GM21717 (cell line): ENCODE data around the gene RASGRF2.

Experiments
- ATAC-seq: cut with Tn5 transposase; IDR thresholded peaks from one replicate; pipeline ENCODE4 v1.9.1; 2021; ENCODE audit warnings: mild to moderate bottlenecking, moderate library complexity; ENCODE audit not compliant: unreplicated experiment

The RASGRF2 gene, protein sequence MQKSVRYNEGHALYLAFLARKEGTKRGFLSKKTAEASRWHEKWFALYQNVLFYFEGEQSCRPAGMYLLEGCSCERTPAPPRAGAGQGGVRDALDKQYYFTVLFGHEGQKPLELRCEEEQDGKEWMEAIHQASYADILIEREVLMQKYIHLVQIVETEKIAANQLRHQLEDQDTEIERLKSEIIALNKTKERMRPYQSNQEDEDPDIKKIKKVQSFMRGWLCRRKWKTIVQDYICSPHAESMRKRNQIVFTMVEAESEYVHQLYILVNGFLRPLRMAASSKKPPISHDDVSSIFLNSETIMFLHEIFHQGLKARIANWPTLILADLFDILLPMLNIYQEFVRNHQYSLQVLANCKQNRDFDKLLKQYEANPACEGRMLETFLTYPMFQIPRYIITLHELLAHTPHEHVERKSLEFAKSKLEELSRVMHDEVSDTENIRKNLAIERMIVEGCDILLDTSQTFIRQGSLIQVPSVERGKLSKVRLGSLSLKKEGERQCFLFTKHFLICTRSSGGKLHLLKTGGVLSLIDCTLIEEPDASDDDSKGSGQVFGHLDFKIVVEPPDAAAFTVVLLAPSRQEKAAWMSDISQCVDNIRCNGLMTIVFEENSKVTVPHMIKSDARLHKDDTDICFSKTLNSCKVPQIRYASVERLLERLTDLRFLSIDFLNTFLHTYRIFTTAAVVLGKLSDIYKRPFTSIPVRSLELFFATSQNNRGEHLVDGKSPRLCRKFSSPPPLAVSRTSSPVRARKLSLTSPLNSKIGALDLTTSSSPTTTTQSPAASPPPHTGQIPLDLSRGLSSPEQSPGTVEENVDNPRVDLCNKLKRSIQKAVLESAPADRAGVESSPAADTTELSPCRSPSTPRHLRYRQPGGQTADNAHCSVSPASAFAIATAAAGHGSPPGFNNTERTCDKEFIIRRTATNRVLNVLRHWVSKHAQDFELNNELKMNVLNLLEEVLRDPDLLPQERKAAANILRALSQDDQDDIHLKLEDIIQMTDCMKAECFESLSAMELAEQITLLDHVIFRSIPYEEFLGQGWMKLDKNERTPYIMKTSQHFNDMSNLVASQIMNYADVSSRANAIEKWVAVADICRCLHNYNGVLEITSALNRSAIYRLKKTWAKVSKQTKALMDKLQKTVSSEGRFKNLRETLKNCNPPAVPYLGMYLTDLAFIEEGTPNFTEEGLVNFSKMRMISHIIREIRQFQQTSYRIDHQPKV (N-terminal part only)

DNA sequence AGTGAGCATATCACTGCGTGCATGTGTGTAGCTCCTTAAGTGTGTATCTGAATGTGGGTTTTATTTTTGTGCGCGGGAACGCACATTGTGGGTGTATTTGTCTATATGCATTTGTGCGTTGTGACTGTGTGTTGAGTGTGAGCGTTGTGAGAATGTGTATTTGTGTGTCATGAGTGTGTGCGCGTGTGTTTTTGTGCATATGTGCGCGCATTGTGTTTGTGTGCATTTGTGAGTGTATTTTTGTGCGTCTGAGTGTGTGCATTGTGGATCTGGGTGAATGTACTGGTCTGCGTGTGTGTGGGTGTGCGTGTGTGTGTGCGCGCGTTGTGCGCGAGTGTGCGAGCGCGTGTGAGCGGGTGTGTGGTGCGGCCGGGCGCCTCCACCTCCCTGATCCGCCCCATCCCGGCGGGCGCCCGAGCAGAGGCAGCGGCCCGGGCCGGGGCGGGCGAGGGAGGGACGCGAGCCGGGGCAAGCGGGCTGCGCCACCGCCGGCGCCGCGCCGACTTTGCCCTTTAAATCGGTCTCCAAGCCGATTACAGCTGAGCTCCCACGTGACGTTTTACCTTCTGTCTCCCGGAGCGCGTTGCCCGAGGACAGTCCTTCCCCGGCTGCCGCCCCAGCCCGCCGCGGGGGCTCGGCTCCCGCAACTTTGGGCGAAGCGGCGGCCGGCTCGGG is at the start of gene RASGRF2:
Gene RASGRF2 (plus strand): TSS at position 596 of the 675 bp plus-strand sequence. CDS start 376 bp downstream, outside the sequence.
- ATAC-seq = no peak

DNA sequence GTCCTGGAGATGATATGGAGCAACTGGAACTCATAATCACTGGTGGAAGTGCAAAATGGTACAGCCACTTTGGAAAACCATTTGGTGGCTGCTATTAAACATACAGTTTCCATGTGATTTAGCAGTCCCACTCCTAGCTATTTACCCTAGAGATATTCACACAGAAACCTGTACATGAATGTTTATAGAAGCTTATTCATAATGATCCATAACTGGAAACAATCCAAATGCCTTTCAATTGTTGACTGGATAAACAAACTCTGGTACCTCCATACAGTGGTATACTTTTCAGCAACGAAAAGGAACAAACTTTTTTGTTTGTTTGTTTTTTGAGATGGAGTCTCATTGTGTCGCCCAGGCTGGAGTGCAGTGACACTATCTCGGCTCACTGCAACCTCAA is 47.7 kb upstream of the RASGRF2 start:
- ATAC-seq = no peak

DNA sequence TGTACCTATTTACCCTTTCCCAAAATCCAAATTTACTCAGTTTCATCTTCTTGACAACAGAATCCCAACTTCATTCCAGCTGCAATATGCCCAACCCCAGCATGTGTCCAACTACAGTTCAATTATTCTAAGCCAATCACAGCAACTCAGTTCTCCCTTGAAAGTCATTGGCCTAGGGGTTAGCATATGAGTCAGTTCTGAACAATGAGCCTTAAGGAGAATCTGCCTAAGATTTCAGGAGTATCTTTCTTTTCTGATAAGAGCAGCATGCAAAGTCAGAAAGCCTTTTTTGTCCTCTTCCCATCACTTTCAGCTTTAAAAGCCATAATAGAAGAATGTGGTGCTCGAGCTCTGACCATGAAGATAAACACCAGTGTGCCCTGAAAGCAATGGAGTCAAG is 44.4 kb upstream of the RASGRF2 start:
- ATAC-seq = no peak

DNA sequence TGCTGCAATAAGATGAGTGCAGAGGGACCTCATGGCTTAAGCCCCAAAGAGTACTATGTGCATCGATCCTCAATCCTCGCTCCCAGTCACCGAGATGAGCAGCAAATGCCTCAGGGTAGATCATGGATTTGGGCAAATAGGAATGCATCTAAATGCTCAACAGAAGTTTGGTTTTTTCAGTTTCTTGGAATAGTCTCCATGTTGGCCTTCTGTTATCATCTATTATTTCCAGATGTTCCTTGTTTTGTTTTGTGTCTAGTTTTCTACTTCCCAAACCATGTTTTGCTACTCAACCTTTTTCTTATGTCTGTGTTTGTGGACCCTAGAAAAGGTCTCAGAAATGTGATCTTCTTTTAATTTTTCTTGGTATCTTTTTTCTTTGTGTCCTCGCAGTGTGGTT is 43.5 kb upstream of the RASGRF2 start:
- ATAC-seq = no peak

DNA sequence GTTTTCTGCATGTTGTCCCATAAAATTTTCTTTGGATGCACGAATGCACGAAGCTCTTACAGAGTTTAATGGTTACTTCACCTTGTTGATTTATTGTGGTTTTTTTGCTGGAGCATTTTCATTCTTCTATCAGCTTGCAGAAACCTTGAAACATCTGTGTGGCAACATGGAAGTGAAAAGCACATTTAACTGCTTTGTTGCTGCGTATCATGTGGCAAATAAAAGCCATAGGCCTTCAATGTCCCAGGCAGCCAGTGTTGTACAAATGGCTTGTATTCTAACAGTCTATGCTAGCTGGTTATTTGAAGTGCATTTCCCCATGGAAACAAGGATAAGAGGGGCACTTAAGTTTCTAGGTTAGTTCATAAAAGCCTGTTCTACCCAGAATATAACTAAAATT is 42.5 kb upstream of the RASGRF2 start:
- ATAC-seq = no peak

DNA sequence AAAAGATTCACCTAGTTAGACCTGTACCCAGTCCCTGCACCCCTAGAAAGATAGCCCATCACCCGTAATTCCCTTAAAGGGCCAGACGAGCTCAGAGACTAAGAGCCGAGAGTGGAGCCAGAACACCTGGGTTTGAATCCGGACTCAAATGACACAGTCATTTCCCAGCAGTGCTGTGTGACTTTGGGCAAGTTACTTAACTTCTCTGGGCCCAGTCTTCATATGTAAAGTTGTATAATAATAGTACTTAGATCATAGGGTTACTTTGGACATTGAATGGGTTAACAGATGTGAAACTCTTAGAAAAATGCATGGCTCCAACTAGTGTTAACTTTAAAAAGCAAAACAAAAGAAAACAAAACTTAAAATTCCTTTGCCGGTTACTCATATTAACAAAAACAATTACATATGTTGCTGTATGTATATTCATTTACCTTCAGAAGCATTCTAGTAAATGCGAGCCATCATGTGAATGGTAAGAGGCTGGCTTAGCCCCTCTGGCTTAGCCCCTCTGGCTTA is 40.4 kb upstream of the RASGRF2 start:
- ATAC-seq = no peak

DNA sequence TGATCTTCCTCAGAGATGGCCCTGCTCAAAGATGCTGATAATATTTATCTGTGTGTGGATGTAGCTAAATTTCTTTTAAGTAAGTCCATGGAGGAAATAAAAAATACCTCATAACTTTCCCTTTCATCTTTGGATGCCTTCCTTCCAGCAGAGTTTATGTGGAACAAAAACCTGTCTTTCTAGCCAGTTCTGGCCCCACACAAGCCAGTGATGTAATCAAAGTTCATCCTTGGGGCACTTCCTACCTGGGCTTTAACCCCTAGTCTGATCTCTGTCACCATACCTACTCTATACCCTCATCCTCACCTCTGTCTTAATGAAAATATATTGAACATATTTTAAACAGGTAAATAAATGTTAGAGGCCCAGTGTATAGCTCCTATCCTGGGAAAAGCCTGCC is 39.8 kb upstream of the RASGRF2 start:
- no peak for ATAC-seq

DNA sequence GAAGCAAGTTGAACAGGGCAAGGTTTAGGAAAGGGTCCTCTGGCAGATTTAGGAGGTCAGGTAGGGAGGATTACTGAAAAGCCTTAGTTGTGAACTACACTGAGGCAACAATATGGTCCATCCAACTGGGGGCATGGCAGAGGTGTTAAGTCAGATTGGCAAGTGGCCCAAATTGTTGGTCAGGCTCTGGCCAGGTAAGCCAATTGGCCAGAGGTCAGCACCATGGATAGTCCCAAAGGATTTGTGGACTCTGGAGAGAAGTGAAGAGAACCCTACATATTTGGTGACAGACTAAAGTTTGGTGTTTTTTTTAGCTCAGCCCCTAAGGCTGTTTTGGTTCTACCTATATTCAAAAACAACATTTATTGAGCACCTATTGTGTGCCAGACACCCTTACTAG is 39.1 kb upstream of the RASGRF2 start:
- ATAC-seq = no peak

DNA sequence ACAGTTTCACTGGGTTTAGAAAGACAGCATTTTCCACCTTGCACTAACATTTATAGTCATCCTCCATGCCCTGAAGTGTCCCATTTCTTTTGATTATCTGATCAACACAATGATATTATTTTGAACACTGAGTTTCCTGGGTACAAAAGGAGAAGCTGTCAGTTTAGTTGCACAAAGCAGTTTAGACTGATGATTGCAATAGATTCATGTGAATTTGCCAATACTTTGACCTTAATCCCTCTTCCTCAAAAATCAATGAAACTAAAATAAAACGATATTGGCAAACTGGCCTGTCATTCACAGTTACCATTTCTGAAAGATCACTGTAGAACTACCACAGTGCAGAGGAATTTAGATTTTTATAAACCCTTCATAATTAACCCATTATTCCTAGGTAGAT is 34.2 kb upstream of the RASGRF2 start:
- no peak for ATAC-seq

DNA sequence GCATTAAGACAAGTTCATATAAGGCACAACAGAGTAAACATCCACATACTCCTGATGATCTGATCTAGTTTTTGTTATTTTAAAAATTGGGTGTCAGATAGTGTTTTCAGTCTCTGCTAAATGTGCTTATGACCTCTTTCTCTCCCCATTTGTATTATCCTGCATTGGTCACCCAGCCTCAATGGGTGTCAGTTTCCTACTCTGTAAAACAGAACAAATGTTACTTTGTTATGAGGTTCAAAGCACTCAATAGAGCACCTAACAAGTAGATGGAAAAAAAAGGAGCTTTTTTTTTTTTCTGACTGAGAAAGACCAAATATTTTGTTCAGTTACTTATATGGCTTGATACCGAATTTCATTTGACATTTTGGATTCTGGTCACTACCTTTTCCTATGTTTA is 33.6 kb upstream of the RASGRF2 start:
- ATAC-seq = no peak

DNA sequence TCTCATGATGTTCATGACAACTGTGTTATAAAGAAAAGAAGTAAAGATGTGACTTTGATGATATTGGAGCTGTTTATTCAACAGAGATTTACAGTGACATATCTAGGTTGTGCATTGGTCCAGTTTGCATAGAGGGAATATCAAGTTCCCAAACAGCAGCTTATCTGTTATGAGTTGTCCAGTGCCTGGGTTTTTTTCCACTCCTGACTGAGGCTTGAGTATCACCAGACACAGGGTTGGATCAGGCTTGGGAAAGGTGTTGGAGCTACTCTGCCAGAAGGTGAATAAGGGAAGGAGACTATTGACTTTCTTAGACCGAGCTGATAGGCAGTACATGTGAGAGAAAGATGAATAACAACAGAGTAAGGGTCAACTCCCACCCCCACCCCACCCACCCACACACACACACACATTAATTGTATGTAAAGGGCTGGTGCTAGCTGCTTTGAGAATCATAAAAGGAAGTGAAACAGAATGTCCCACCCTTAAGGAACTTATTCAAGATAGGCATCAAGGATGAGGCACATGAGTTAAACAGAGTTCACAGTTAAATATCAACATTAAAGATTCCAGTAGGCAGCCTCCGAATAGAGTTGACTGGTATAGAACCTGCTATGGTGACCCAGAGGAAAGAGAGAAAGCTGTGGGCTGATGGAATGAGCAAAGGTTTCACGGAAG is 33.0 kb upstream of the RASGRF2 start:
- ATAC-seq = no peak

DNA sequence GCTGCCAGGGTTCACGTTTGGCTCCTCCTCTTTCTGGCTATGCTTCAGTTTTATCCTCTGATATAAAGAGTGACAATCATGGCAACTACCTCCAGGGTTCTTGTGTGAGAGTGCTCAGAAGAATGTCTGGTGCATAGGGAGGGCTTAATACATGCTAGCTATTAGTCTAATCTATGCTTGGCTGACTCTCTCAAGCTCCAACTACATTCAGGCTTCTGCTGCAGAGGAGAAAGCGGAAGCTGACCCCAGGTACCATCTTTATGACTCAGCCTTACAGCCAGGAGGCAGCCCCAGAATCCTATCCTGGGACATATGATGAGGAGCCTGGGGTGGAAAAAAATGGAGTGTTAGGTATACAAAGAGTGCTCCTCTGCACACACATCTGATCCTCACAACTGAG is 32.1 kb upstream of the RASGRF2 start:
- peak; percentile 88 for ATAC-seq

DNA sequence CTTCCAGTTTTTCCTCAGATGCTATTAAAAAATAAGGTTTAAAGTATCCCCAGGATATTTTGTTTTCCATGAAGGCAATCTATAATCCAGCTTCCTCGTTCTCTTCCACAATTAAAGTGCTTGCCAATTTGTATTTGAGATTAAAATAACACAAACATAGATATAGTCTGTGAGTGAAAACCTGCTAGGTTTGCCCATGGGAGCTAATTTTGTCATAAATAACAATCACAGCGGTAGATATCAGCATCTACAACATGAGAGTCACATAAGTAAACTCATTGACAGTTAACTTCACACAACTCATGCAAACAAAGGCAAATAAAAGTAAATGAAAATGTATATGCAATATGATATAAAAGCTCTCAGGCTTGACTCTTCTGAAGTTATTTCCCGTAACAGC is 29.2 kb upstream of the RASGRF2 start:
- no peak for ATAC-seq

DNA sequence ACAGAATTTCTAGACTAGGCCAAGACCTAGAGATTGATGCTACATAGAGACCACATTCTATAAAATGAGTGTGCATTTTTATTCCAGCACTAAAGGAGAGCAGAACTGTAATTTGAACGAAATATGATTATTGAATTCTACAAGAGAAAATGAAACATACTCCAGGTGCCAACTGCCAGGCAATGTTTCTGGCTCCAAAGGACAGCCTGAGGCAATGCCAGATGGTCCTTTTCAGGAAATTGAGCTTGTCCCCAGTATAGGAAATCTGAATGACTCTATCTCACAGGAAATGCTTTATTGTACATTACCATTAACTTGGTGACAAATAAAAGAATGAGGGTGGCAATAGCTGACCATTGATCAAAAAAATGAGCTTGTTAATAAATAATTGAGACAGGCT is 28.8 kb upstream of the RASGRF2 start:
- ATAC-seq = no peak

DNA sequence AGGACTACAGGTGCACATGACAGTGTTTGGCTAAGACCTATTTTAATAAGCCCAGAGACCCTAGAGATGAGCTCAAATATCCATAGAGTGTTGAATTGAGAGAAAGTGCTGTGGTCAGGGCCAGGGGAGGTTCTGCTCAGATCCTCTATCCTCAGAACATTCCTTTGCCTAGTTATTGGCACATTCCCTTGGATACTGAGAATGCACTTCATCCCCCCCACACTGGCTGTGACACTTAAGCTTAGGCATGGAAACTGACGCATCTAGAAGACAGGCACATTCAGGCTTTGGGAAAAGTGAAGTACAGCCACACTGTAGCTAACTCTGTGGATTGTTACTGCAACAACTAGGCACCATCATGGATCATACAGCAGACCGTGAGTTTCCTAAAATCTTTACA is 27.1 kb upstream of the RASGRF2 start:
- no peak for ATAC-seq

DNA sequence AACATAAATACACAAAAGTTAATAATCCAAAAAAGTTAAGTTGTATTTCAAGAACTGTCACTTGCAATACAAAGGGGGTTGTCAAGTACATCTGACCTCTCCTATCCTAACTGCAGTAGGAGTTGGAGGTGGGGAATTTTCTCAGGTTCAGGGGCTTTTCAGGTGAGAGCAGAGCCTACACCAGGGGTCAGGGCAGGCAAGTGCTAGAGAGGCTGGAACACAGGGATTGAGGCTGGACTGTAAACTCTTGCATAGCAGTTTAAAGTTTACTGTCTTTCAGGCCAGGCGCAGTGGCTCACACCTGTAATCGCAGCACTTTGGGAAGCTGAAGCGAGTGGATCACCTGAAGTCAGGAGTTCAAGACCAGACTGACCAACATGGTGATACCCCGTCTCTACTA is 25.4 kb upstream of the RASGRF2 start:
- no peak for ATAC-seq

DNA sequence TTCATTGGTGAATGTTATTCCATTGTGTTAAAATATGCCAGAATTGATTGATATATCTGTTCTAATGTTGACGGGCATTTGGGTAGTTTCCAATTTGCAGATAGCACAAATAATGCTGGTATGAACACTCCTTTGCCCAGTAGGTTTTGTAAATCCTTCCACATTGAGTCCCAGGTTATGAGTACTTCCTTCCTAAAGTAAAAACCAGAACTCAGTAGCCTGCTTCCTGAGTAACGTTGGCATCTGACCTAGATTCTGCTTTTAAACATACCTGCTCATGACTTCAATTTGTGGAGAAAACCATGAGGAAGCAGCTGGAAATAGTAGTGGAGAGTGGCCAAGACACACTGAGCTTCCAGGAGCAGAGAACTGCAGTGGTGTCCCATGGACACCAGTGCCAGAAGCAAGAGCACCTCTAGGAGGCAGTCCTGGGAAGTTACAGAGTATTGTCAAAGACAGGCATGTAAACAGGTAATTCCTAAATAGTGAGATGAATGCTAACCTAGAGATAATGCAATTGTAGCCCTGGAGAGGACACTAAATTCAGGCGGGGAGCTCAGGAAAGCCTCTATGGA is 24.3 kb upstream of the RASGRF2 start:
- no peak for ATAC-seq

DNA sequence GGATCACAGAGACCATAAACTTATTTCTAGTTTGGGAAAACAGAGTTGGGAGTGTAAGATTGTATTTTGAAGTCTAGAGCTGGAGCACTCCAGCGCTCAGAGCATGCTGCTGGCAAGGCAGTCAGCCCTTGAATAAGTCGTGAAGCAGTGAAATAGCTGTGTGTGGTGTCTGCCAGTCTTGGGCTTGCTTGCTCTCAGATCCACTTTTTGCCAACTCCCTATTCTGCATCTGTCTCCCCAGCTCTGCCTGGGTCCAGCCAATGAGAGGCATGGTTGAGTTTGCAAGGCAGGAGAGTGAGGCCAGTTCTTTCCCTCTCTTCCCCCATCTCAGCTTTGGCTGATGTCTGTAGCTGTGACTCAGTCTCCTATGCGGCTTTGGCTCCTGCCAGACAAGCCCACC is 23.3 kb upstream of the RASGRF2 start:
- ATAC-seq = no peak

DNA sequence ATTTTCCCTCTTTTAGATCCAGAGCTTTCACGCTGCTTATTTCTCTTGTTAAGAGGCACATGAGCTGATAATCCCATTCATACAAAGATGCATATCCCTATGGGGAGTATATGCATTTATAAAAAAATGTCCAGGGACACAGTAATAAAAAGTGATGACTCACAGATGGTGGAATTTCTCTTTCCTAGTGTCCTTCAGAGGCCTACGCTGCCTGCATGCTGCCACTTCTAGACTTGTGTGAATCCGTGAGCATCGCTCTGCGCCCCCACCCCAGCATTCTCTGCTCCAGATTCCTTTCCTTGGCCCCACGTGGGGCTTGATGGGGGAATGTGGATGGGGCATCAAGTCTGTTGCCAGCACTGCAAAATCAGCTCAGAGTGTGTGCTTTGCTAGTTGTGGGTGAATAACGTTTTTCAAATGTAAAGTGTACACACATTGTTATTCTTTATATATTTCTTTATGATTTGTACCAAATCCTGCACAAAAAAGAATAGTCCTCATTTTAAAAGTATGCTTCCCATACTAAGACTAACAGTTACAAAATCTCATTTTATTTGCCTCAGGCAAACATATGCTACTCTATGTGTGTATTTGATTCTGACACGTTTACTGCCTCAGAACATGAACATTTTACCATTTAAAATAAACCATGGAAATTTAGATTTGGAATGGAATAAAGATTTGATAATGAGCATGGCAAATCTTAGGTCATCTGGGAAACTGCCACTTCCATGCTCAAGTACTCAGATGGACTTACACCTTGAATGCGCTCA is 22.4 kb upstream of the RASGRF2 start:
- ATAC-seq = no peak
